K562 (cell line): ENCODE data around the gene PRM3. TPM values are rescaled to one million over a fixed set of nuclear protein-coding genes. Genes with fewer than 3 reads are reported as not detected.
A peak's percentile ranks its signal among the peaks of the same experiment; 100 is the strongest.

ENCODE experiments used
- ARID1B ChIP-seq: fragments of 450-650 bp; IDR thresholded peaks from 2 replicates; pipeline ENCODE4 v1.6.1; 2016; ENCODE audit warnings: antibody characterized with exemption, mild to moderate bottlenecking, inconsistent platforms
- ARNT ChIP-seq, 2 experiments: fragments of 450-650 bp; IDR thresholded peaks; 2 replicates each; pipeline ENCODE4 v1.6.1; 2016; ENCODE audit warnings: mild to moderate bottlenecking in 1 of 2
- CHD7 ChIP-seq: fragments of 200-600 bp; sonication (generic); IDR thresholded peaks from one replicate; pipeline ENCODE4 v1.6.1; 2012; ENCODE audit warnings: mild to moderate bottlenecking, low read depth, low read length, inconsistent platforms
- MAX ChIP-seq: sonication (generic); formaldehyde crosslinking; IDR thresholded peaks from 2 replicates; pipeline ENCODE4 v1.9.0; 2022; ENCODE audit warnings: mild to moderate bottlenecking, missing genetic modification reagents
- NEUROD1 ChIP-seq: fragments of 150-350 bp; IDR thresholded peaks from 2 replicates; pipeline ENCODE4 v1.6.1; 2014; ENCODE audit warnings: borderline replicate concordance, low read length, low read depth; ENCODE audit not compliant: partially characterized antibody
- TCF7L2 ChIP-seq: fragments of 150-350 bp; IDR thresholded peaks from 2 replicates; pipeline ENCODE4 v1.6.1; 2016; ENCODE audit warnings: low read depth, mild to moderate bottlenecking, low read length, moderate library complexity
- XRCC4 ChIP-seq: IDR thresholded peaks from one replicate; pipeline ENCODE4 v1.6.1; 2011; ENCODE audit not compliant: insufficient read depth, insufficient read length; ENCODE audit errors: extremely low read depth
- ZNF398 ChIP-seq: fragments of 250-450 bp; sonication (Bioruptor Pico); IDR thresholded peaks from 2 replicates; pipeline ENCODE4 v1.8.0; 2021; ENCODE audit warnings: moderate library complexity, mild to moderate bottlenecking, inconsistent platforms
- ZNF449 ChIP-seq: fragments of 250-450 bp; sonication (Bioruptor Pico); IDR thresholded peaks from 2 replicates; pipeline ENCODE4 v1.8.0; 2022; ENCODE audit warnings: moderate library complexity, mild to moderate bottlenecking, inconsistent platforms
- ZNF75A ChIP-seq: fragments of 450-650 bp; formaldehyde crosslinking; IDR thresholded peaks from 2 replicates; pipeline ENCODE4 v1.4.0; 2020; ENCODE audit warnings: mild to moderate bottlenecking
- ZNF830 ChIP-seq: fragments of 250-450 bp; sonication (Bioruptor Pico); IDR thresholded peaks from 2 replicates; pipeline ENCODE4 v1.5.0; 2021; ENCODE audit warnings: mild to moderate bottlenecking
- polyA plus RNA-seq, 8 experiments: library from polyadenylated mRNA; depleted of rRNA in 4 of 8; stranded (reverse) in 5 of 8; unstranded in 3 of 8; fragments of >200 nt; fragmentation: Nextera tagmentation in 2 of 8; fragmentation: Illumina TruSeq in 1 of 8; extraction: Ambion mirVana in 2 of 8; extraction: Trizol in 1 of 8; gene quantifications; 2 replicates each; pipeline versions ENCODE4 v1.2.1 to v1.2.3, GENCODE V29; 2011 to 2014; ENCODE audit warnings: inconsistent platforms in 1 of 8, missing spikeins in 1 of 8
- total RNA-seq, 7 experiments: library from RNA; depleted of rRNA in 6 of 7; stranded (reverse); fragments of >200 nt in 6 of 7; fragmentation: Illumina TruSeq in 2 of 7; extraction: Trizol in 2 of 7; gene quantifications; 2 replicates each; pipeline versions ENCODE4 v1.2.1 to v1.2.3, GENCODE V29; 2011 to 2021; ENCODE audit warnings: low replicate concordance in 1 of 7

PRM3 gene
- total and polyA plus RNA-seq, 9 of the 15 experiments (the other 6 are each of a cell fraction or from before 2014, with no cell fraction given) = not detected

- TF ChIP-seq CHD7 (no peak), ZNF449 (CRISPR knock-in tag) (no peak), NEUROD1 (no peak), ARNT (IDR thresholded peaks at IDR 0.05) (no peak), ZNF398 (CRISPR knock-in tag) (no peak), TCF7L2 (no peak), ARID1B (no peak), XRCC4 (no peak), ZNF75A (CRISPR knock-in tag) (no peak), MAX (CRISPR knock-in tag) (peak; percentile 65; the same call in 1 of the 2 replicates), ZNF830 (CRISPR knock-in tag) (no peak)
Measured at GRCh38 chr16:11257131-11257938, 16.1 kb downstream of the PRM3 start (continued).
